PC-9 (cell line): Measurements from ENCODE around the gene INTS7.
A peak's percentile ranks its signal among the peaks of the same experiment; 100 is the strongest.

ENCODE experiments used
- CTCF ChIP-seq: fragments of 200-600 bp; sonication (generic); conservative IDR thresholded peaks from 2 replicates; pipeline ENCODE4 v1.6.1; 2017; ENCODE audit warnings: mixed run types, antibody characterized with exemption, mild to moderate bottlenecking, moderate library complexity
- EZH2 ChIP-seq: fragments of 200-600 bp; sonication (generic); IDR thresholded peaks from 2 replicates; pipeline ENCODE4 v1.8.0; 2017; ENCODE audit warnings: antibody characterized with exemption, low read depth

- TF ChIP-seq EZH2 (no peak), CTCF (peak; percentile 75)
Measured at GRCh38 chr1:212070720-212071302, 35.5 kb upstream of the INTS7 start.
